ENCODE results near the gene POU2F2. TPM values are rescaled to one million over a fixed set of nuclear protein-coding genes. Genes with fewer than 3 reads are reported as not detected.

The POU2F2 gene
- total and polyA plus RNA-seq, 3 donors from 2014 or later, result 9.4 to 20.6 (median 13.2) TPM

DNA sequence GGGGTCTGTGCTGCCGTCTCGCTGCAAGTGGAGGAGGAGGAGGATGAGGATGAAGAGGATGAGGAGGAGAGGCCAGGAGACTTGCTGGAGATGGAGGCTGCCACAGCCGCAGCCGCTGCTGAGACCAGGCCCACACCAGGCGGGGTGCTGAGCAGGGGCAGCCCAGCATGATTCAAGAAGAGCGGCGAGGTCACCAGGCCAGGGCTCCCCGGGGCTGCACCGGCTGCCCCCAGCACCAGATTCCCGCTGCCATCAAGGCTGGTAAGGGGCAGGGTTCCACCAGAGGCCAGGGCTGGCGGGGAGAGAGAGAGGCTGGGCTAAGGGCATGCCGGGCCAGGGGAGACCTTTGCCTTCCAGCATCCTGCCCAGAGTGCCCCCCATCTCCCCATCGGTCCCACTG, 40.9 kb downstream of the POU2F2 start:
- DNase-seq, result no peak
- no peaks in the 10 kb centered on the region for H3K4me1 ChIP-seq
- no peaks in the 10 kb centered on the region for H3K36me3 ChIP-seq (ENCODE audit: low read depth, missing control alignments)
- no peaks in the 10 kb centered on the region for H3K27me3 ChIP-seq
- no peak for TF ChIP-seq POLR2A (IDR thresholded peaks at IDR 0.05)
- TF ChIP-seq, protein P1, sequence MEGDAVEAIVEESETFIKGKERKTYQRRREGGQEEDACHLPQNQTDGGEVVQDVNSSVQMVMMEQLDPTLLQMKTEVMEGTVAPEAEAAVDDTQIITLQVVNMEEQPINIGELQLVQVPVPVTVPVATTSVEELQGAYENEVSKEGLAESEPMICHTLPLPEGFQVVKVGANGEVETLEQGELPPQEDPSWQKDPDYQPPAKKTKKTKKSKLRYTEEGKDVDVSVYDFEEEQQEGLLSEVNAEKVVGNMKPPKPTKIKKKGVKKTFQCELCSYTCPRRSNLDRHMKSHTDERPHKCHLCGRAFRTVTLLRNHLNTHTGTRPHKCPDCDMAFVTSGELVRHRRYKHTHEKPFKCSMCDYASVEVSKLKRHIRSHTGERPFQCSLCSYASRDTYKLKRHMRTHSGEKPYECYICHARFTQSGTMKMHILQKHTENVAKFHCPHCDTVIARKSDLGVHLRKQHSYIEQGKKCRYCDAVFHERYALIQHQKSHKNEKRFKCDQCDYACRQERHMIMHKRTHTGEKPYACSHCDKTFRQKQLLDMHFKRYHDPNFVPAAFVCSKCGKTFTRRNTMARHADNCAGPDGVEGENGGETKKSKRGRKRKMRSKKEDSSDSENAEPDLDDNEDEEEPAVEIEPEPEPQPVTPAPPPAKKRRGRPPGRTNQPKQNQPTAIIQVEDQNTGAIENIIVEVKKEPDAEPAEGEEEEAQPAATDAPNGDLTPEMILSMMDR (IDR thresholded peaks at IDR 0.05), result no peak
- WGBS, 2 donors, result 85 to 87% methylated on average over 7 to 13 of the region's 13 CpGs
- no peaks in the 10 kb centered on the region for H3K9me3 ChIP-seq
- H3K4me3 ChIP-seq, result no peak overlapping the region
- intact Hi-C loops (cut with DNase I; ENCODE audit: low total_unique reads), result no loop called here
- no peak overlapping the region for H3K27ac ChIP-seq

DNA sequence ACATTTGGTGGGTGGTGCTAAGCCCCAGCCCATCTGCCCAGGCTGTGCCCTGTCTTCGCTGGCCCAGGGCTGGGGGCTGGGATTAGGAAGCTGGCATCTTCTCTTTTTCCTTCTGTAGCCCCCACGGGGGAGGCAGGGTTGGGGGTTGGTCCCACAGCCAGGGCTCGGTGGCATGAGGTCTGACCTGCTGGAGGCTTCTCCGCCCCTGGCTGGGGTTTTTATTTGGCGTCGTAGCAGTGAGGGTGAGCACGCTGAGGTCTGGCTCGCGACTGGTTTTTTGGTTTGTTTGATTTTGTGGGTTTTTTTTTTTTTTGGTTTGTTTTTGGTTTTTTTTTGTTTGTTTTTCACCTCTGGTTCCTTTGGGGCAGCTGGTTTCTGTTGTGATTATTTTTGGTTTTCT, 41.6 kb downstream of the POU2F2 start:
- no peak for TF ChIP-seq POLR2A (IDR thresholded peaks at IDR 0.05)
- TF ChIP-seq, protein P1 (IDR thresholded peaks at IDR 0.05), result no peak
- 72 to 74% methylated on average over 8 to 9 of the region's 9 CpGs for WGBS, 2 donors
- Histone ChIP-seq H3K4me1 (no peaks in the 10 kb centered on the region), H3K9me3 (no peaks in the 10 kb centered on the region), H3K27ac (no peak overlapping the region), H3K36me3 (ENCODE audit: low read depth, missing control alignments) (no peaks in the 10 kb centered on the region), H3K4me3 (no peak overlapping the region), H3K27me3 (no peaks in the 10 kb centered on the region)
- no peak for DNase-seq
- intact Hi-C loops (cut with DNase I; ENCODE audit: low total_unique reads), result no loop called here

DNA sequence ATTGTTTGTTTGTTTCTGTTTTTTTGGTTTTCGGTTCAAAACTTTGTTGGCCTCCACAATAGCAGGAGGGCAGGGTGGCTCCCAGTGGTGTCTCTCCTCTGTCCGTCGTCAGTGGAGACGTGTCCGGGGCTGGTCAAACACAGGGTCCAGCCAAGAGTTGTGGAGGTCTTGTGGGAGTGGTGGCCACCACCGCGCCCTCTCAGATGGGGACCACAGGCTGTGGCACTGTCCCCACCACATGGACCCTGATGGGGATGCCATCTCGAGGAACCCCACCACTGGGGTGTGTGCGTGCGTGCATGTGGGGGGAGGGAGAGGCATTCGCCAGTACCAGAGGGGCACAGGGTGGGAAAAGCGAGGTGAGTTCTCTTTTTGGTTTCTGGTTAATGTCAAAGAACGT, 42.5 kb downstream of the POU2F2 start:
- Histone ChIP-seq H3K4me1 (no peaks in the 10 kb centered on the region), H3K4me3 (no peak overlapping the region), H3K36me3 (ENCODE audit: low read depth, missing control alignments) (no peaks in the 10 kb centered on the region), H3K27ac (no peak overlapping the region), H3K27me3 (no peaks in the 10 kb centered on the region), H3K9me3 (no peaks in the 10 kb centered on the region)
- intact Hi-C loops (cut with DNase I; ENCODE audit: low total_unique reads), result no loop called here
- TF ChIP-seq POLR2A (IDR thresholded peaks at IDR 0.05), result no peak
- TF ChIP-seq, protein P1 (IDR thresholded peaks at IDR 0.05), result no peak
- DNase-seq, result no peak
- 91 to 95% methylated on average over 13 of the region's 13 CpGs for WGBS, 2 donors

DNA sequence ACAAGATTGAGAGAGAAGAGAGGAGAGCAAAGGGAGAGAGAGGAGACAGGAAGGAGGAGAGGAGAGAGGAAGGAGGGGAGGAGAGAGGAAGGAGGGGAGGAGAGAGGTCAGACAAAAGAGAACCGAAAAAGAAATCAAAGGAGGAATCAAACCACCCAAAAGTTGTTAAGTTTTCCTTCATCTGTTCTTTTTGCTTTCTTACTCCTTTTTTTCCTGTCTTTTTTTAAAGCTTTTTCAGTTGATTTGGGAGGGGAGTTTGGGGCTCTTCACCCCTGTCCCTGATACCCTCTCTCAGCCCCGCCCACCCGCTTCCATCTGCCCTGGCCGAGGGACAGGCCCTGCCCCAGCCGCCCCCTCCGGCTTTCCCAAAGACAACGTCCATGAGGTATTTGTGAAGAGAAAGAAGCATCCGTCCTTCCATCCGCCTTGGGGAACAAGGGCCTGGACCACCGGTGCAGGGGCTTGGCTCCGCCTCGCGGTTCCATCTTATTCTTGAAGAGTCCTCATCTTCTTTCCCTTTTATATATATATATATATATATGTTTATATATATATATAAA, 43.0 kb downstream of the POU2F2 start:
- Histone ChIP-seq H3K36me3 (ENCODE audit: low read depth, missing control alignments) (no peaks in the 10 kb centered on the region), H3K4me1 (no peaks in the 10 kb centered on the region), H3K27me3 (no peaks in the 10 kb centered on the region), H3K9me3 (no peaks in the 10 kb centered on the region), H3K27ac (no peak overlapping the region), H3K4me3 (no peak overlapping the region)
- intact Hi-C loops (cut with DNase I; ENCODE audit: low total_unique reads), result no loop called here
- DNase-seq, result no peak
- no peak for TF ChIP-seq POLR2A (IDR thresholded peaks at IDR 0.05)
- TF ChIP-seq, protein P1 (IDR thresholded peaks at IDR 0.05), result no peak
- WGBS, 2 donors, result 74 to 82% methylated on average over 13 of the region's 13 CpGs

DNA sequence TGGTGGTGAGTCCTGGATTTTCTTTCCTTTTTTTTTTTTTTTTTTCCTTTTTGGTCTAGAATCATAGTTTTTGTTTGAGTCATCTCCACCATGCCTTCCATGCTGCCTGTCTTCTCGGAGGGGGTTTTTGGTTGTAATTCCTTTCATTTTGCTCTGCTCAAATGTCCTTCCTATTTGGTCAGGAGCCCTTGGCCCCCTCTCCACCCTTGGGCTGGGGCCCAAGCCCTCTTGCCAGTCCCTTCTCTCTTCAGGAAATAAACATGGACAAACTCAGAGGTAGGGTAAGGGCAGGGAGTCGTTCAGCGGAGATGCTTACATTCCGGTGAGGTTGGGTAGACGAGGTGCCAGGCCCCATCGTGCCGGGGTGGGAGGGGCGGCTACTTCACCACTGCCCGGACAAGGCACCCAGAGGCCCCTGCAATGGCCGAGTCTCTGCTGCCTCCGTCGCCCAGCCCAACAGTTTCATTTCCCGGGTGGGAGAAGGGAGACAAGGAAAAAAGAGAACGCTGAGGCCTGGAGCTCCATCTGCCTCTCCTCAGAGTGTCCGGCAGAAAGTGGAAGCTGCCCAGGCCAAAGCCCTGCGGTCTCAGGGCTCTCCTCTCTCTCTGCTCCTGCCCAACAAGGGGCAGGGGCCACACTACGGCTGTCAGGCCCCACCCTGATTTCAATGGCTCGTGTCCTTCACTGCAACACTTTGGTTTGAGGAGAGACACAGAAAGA, 43.6 kb downstream of the POU2F2 start:
- no peak for TF ChIP-seq POLR2A (IDR thresholded peaks at IDR 0.05)
- TF ChIP-seq, protein P1 (IDR thresholded peaks at IDR 0.05), result no peak
- no peaks in the 10 kb centered on the region for H3K27me3 ChIP-seq
- no peak overlapping the region for H3K27ac ChIP-seq
- no peak for DNase-seq
- no peaks in the 10 kb centered on the region for H3K9me3 ChIP-seq
- intact Hi-C loops (cut with DNase I; ENCODE audit: low total_unique reads), result no loop called here
- H3K4me3 ChIP-seq, result no peak overlapping the region
- H3K36me3 ChIP-seq (ENCODE audit: low read depth, missing control alignments), result no peaks in the 10 kb centered on the region
- H3K4me1 ChIP-seq, result no peaks in the 10 kb centered on the region
- 68 to 77% methylated on average over 13 to 18 of the region's 18 CpGs for WGBS, 2 donors
